Adrenal gland (tissue), 5 donors: ENCODE data around the gene FAM210A.

Experiments used
- POLR2A ChIP-seq, 2 donors: fragments of 450-650 bp; IDR thresholded peaks; one replicate each; pipeline ENCODE4 v1.6.1; 2017; ENCODE audit warnings: antibody characterized with exemption in 2 of 2, mild to moderate bottlenecking in 2 of 2, moderate library complexity in 1 of 2
- TF ChIP-seq, protein P1 (sequence below), 6 experiments: fragments of 450-650 bp in 4 of 6; fragments of 200-600 bp in 2 of 6; sonication (generic) in 1 of 6; IDR thresholded peaks; 1 replicate in 5 of 6; 2 replicates in 1 of 6; pipeline versions ENCODE4 v1.5.1 to v1.8.0; 2016 to 2021; ENCODE audit warnings: antibody characterized with exemption in 6 of 6, mild to moderate bottlenecking in 2 of 6, moderate library complexity in 1 of 6
- donor health status: DM: no; HTN: no; CAD: no.

DNA sequence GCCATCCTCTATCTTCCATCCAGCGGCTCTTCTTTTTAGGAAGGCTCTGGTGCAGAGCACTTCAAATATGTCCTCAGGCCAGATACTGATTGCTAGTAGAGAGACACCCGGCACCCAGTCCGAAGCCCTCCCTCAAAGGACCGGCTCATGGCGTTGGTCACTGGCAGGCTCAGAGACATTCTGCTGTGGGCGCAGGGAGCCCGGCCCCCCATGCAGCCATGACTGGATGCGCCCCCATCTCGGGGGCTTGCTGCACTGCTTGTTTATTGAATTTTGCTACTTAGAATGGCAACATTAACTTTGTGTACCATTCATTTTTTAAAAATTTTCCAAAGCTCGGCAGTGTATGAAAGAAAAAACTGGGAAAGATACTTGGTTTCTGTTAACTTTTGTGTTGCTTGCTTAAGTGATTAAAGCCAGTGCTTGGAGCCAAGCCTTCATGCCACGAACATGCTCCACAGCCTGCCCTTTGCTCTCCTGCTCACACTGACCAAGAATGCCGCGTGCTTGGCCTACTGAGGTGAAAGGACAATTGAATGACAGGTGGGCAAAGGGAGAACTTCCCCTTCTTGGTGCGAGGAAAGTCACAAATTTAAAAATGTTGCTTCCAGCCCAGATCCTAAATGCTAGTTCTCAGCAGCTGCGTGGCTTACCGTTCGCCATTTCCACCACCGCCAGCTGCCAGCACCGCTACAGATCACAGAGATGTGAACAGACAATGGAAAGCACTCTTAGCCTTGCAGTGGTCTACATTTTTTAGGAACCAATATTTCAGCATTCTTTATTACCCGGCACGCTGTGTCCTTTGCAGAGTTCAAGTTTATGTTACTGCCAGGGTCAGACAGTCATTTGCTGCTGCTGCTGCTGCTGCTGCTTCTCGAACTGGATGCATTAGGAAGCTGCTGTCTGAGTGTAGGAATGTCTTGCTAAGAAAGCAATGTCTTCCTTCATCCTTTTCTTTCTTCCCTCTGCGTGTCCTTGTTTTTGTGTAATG lies 76.7 kb downstream of the FAM210A start:
- TF ChIP-seq, protein P1, sequence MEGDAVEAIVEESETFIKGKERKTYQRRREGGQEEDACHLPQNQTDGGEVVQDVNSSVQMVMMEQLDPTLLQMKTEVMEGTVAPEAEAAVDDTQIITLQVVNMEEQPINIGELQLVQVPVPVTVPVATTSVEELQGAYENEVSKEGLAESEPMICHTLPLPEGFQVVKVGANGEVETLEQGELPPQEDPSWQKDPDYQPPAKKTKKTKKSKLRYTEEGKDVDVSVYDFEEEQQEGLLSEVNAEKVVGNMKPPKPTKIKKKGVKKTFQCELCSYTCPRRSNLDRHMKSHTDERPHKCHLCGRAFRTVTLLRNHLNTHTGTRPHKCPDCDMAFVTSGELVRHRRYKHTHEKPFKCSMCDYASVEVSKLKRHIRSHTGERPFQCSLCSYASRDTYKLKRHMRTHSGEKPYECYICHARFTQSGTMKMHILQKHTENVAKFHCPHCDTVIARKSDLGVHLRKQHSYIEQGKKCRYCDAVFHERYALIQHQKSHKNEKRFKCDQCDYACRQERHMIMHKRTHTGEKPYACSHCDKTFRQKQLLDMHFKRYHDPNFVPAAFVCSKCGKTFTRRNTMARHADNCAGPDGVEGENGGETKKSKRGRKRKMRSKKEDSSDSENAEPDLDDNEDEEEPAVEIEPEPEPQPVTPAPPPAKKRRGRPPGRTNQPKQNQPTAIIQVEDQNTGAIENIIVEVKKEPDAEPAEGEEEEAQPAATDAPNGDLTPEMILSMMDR (IDR thresholded peaks at IDR 0.05): no peak
- no peak for TF ChIP-seq POLR2A (IDR thresholded peaks at IDR 0.05)
